Measurements from ENCODE around the gene ANGPTL4.

ANGPTL4 gene

DNA sequence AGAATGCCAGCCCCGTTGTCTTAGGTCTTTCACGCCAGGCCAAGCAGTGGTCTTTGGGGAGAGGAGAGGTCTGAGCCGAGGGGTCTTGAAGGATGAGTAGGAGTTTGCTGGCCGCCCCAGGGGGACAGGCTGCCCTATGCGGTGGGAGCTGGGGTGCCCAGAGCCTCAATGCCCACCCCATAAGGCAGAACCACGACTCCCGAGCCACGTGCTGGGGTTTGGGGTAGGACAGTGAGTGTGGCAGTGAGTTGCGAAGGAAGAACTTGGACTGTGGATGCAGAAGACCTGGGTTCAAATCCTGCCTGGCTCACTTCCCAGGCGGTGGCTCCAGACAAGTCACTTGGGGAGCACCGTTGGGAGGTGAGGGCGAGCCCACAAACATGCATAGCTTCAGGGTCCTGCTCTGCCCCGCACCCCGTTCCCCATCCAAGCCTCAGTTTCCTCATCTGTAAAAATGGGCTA lies 31.7 kb downstream of the ANGPTL4 start:
- no peak overlapping the region for H3K4me3 ChIP-seq (ENCODE audit: low read depth, low read length)
- TF ChIP-seq, protein P1, sequence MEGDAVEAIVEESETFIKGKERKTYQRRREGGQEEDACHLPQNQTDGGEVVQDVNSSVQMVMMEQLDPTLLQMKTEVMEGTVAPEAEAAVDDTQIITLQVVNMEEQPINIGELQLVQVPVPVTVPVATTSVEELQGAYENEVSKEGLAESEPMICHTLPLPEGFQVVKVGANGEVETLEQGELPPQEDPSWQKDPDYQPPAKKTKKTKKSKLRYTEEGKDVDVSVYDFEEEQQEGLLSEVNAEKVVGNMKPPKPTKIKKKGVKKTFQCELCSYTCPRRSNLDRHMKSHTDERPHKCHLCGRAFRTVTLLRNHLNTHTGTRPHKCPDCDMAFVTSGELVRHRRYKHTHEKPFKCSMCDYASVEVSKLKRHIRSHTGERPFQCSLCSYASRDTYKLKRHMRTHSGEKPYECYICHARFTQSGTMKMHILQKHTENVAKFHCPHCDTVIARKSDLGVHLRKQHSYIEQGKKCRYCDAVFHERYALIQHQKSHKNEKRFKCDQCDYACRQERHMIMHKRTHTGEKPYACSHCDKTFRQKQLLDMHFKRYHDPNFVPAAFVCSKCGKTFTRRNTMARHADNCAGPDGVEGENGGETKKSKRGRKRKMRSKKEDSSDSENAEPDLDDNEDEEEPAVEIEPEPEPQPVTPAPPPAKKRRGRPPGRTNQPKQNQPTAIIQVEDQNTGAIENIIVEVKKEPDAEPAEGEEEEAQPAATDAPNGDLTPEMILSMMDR (IDR thresholded peaks at IDR 0.05; ENCODE audit: low read depth, low read length, missing control alignments), result no peak
- no peak for DNase-seq (ENCODE audit: low read depth)
- in situ Hi-C loops (cut with HindIII; ENCODE audit: low sequenced_read_pairs), result no loop called here

DNA sequence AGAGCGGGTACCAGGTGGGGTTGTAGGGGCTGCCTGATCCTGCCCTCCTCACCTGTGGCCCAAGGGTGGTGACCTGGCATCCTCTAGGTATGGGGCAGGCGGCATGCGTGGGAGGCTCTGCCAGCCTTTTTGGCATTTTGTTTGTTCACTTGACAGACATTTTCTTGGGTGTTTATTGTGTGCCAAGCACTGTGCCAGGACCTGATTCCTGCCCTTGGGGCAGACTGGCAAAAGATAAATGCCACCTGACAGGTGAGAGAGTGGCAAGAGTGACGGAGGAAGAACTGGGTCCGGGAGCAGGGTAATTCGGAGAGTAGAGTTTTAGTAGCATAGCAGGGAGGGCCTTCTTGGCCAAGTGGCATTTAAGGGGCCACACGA lies 32.2 kb downstream of the ANGPTL4 start:
- H3K4me3 ChIP-seq (ENCODE audit: low read depth, low read length), result no peak overlapping the region
- TF ChIP-seq, protein P1 (IDR thresholded peaks at IDR 0.05; ENCODE audit: low read depth, low read length, missing control alignments), result no peak
- in situ Hi-C loops (cut with HindIII; ENCODE audit: low sequenced_read_pairs), result no loop called here
- DNase-seq (ENCODE audit: low read depth), result no peak

DNA sequence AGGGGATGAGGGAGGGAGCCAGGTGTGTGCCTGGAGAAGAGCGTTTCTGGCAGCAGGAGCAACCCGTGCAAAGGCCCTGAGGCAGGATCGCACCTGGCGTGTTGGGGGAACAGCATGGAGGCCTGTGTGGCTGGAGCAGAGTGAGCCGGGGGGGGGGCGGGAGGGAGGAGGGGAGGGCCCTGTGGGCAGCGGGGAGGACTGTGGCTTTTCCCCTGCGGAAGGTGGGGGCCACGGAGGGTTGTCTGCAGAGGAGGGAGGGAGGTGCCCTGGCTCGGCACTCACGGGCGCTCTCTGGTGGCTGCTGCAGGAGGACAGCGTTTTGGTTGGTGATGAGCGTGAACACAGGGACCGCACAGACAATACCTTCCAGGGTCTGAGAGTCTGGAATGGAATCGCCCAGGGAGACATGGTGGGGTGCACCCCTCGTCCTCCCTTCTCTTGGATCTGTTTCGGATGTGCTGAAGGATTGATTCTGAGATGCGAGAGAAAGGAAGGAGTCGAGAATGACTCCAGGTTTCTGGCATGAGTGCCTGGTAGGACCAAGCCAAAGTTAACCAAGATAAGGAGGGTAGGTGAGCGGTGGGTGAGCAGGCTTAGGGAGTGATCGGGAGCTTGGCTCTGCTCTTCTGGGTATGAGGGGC lies 32.7 kb downstream of the ANGPTL4 start:
- H3K4me3 ChIP-seq (ENCODE audit: low read depth, low read length), result no peak overlapping the region
- DNase-seq (ENCODE audit: low read depth), result no peak
- in situ Hi-C loops (cut with HindIII; ENCODE audit: low sequenced_read_pairs), result no loop called here
- TF ChIP-seq, protein P1 (IDR thresholded peaks at IDR 0.05; ENCODE audit: low read depth, low read length, missing control alignments), result peak; percentile 71

DNA sequence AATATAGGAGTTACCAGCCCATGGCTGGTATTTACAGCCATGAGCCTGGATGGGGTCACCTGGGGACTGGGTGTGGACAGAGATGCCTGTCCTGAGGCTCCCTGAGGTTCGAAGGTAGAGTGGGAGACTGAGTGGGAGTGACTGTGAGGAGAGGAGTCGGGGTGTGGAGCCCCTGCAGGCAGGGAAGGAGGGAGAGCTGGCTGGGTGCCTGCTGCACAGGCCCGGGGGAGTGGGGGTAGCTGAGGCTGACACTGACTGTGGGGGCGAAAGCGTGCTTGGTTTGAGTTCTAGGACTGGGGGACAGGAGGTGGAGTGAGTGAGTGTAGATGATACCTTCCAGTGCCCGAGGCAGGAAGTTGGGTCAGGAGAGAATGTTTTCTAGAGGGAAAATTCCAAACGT lies 33.3 kb downstream of the ANGPTL4 start:
- TF ChIP-seq, protein P1 (IDR thresholded peaks at IDR 0.05; ENCODE audit: low read depth, low read length, missing control alignments), result no peak
- DNase-seq (ENCODE audit: low read depth), result no peak
- no peak overlapping the region for H3K4me3 ChIP-seq (ENCODE audit: low read depth, low read length)
- in situ Hi-C loops (cut with HindIII; ENCODE audit: low sequenced_read_pairs), result no loop called here

DNA sequence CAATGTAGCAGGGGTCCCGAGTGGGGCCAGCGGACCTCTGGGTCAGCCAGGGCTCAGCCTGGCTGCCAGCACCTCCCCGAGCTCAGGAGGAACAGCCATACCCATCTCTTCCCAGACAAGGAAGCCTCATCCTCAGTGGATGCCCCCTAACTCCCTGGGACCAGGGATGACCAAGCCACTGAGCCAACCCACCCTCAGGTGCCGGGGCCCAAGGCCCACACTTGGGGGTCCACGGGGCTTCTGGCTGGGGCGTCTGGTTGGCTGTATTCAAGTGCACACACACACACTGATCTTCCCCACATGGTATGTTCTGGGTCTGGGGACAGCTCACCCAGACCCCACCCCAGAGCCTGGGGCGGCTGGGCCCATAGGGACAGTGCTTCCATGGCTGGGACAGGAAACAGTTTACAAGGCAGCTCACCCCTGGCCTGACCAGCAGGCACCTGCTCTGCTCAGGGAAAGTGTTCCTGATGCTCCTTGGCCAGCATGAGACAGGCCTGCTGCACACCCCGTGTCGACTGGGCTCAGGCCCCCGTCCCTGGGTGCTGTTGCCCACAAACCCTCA lies 33.9 kb downstream of the ANGPTL4 start:
- TF ChIP-seq, protein P1 (IDR thresholded peaks at IDR 0.05; ENCODE audit: low read depth, low read length, missing control alignments), result no peak
- no peak for DNase-seq (ENCODE audit: low read depth)
- H3K4me3 ChIP-seq (ENCODE audit: low read depth, low read length), result no peak overlapping the region
- in situ Hi-C loops (cut with HindIII; ENCODE audit: low sequenced_read_pairs), result no loop called here

DNA sequence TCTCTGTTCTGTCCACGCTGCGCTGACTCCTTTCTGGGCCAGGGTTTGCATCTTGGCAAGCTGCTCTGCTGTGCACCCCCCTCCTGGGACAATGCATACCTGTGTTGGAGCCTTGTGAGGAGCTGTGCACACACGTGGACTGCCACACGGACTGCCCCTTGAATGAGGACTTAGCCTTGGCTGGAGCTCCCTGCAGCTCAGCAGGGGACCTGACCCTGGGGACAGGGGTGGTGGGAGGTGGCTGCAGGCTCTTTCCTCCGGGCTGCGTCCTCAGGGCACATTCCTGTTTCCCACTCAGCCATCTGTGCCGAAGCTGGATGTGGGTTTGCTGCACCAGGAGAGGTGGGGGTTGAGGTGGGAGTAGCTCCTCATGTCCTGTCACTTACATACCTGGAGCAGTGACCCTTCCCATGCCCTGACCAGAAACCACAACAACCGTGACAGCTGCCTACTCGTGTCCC lies 34.4 kb downstream of the ANGPTL4 start:
- DNase-seq (ENCODE audit: low read depth), result no peak
- in situ Hi-C loops (cut with HindIII; ENCODE audit: low sequenced_read_pairs), result no loop called here
- TF ChIP-seq, protein P1 (IDR thresholded peaks at IDR 0.05; ENCODE audit: low read depth, low read length, missing control alignments), result no peak

More for the DNA sequence above, 34.4 kb downstream of the ANGPTL4 start:
- H3K4me3 ChIP-seq (ENCODE audit: low read depth, low read length), result no peak overlapping the region
